SKM-1 treated with dmso at 0.1 percent for 144 hours (cell line): ENCODE measurements around the gene PKIB.

Experiments
- DNase-seq: peaks from one replicate; lab custom pipeline; 2025; ENCODE audit not compliant: unreplicated experiment; lab: John Stamatoyannopoulos, UW

Gene PKIB

DNA sequence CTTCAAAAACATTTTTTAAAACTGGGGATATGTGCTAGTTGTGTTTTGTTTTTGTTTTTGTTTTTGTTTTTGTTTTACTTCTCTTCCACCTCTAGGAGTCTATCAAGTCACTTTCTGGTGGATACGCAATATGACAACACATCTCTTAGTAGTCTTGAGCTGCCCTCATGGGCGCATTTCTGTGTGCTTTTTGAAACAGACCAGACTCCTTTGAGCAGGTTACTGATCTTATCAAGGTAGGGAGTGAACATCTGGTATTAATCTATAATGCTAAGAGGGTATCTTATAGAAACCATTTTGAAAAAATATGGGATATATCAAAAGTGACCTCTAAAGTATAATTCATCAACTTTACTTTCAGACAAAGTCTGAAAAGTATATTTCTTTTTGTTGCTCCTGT, 56.2 kb downstream of the PKIB start:
- DNase-seq: no peak

DNA sequence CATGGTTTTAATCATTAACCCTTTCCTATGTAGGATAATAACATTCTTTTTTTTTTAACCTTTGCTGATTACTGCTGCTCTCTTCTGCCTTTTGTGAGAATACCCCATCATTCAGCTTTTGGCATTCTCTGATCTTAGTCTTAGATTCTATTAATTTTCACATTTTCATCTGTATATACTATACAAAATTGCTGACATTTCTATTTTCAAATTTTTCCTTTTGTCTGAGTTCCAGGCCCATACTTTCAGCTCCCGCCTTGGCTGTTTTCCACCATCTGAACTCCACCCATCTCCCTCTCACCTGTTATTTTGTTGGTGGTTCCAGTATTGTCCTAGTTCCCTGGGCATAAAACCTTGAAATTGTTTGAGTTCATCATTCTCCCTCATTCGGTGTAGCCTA, 59.2 kb downstream of the PKIB start:
- DNase-seq: no peak

DNA sequence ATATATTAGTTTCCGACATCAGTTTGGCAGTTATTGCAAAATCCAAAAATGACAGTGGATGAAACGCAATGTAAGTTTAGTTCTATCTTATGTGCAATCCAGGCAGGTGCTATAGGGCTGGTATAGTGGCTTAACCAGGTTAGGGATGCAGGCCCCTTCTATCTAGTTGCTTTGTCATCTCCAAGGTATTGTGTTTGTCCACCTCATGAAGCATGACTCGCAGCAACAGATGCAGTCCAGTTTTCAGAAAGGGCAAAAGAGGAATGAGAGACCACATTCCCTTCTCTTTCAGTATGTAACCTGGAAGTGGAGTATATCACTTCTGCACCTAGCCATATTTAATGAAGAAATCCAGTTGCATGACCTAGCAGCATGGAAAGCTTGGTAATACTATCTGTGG, 59.7 kb downstream of the PKIB start:
- no peak for DNase-seq

DNA sequence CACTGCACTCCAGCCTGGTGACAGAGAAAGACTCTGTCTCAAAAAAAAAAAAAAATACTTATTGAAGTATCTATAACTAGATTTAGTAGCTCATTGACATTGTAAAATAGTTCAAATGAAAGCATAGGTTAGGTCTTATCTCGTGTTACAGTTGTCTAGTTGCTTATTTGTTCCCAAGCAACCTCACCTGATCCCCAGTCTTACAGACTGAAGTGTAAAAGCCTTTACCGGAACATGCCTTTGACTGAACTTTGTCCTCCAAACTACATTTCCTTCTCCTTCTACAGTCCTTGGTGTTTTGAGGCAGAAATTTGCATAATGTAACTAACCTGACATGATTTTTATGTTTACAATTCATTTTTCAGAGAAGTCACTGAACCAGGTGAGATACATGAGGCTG, 61.0 kb downstream of the PKIB start:
- no peak for DNase-seq

DNA sequence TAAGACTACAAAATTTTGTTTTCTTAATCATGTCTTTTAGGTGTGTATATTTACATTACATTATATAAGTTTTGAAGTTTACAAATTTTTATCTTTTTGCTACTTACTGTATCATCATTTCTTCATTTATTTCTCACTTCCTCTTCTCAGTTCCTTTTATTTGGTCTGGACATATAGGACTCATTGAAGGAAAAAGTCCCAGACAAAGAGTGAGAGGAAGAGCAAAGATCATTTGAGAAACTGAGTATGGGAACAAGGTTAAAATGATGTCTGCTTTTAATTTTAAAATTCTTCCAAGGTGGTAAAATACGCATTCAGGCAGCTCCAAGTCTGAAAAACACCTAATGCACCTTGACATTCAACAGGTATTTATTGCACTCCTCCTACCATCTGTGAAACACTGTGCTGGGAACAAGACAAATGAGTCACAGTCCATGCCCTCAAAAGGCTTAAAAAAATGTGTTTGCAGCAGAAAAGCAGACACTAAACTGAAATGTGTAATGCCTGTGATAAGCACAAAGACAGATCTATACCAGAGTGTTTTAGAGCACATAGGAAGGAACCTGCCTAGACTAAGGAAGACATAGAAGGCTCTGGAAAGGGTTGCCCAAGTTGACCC, 63.2 kb downstream of the PKIB start:
- peak; percentile 65 for DNase-seq

DNA sequence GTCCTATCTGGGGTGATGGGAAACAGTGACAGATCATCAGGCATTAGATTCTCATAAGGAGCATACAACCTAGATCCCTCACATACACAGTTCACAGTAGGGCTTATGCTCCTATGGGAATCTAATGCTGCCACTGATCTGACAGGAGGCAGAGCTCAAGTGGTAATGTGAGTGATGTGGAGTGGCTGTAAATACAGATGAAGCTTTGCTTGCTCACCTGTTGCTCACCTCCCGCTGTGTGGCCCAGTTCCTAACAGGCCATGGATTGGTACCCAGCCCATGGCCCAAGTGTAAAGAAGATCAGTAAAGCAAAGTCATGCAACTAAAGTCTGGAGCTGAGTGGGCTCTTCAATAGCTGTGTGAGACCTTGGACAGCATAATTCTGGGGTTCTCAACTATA, 65.9 kb downstream of the PKIB start:
- DNase-seq: no peak

DNA sequence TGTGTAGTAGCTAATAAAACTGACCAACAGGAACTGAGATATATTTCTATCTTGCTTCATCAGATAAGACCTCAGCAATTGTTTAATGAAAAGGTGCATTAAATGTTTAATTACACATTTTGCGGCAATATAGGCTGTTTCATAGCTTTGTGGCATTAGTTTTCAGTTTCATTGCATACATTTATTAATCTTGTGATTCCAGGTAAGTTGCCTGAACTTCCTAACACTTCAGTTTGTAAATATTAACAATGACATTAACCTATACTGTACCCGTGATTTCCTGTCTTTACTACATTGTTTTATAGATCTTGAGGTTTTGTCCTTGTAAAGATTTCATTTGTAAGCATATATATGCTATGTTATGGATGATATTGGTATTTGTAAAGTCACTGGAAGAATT, 66.5 kb downstream of the PKIB start:
- DNase-seq: no peak

DNA sequence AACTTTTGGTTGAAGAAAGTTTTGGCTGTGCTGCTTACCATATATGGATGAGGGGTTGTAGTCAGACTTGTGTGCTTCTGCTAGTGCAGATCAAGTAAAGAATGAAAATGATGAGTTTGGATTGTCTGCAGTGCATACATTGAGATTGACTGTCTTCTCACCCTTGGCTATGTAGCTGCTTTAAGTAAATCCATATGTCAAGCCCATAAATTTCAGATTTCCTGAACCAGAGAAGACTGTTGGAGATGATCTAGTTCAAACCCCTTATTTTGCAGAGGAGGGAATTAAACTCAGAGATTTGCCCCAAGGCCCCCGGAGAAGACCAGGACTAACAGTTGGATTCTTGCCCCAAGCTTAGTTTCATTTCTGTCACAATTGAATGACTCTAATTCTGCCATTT, 67.2 kb downstream of the PKIB start:
- DNase-seq: no peak

DNA sequence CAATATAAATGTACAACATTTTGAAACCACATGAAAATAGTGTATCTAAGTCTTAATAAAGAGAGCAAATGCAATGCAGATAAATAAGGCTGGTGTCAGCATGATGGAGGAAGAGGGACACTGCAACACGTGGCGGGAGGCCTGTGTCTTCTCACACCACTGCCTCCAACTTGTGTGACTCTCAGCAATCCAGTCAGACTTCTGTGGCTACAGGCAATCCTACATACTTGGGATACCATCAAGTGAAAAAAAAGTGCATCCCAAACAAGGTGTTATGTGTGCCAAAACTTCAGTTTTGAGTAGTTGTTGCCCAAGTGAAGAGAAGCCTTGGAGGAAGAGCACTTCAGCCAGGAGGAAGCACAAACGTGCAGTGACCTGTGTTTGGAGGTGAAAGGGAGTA, 68.6 kb downstream of the PKIB start:
- no peak for DNase-seq

DNA sequence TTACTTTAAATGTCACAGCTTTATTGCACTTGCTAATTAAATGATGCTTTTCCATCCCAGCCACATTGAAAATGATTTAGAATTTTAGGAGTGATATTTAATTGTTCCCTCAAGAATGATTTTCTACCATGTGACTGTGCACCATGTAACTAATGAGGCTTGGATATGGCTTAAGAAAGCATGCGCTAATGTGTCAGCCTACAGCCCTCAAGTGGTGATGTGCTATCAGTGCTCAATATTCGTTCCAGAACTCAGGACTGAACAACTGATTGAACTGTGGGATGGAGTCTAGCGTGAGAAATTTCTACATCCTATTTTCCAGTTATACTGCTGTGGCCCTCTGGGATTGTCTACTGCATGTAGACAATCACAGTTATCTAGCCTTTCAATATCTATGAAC, 71.5 kb downstream of the PKIB start:
- no peak for DNase-seq

DNA sequence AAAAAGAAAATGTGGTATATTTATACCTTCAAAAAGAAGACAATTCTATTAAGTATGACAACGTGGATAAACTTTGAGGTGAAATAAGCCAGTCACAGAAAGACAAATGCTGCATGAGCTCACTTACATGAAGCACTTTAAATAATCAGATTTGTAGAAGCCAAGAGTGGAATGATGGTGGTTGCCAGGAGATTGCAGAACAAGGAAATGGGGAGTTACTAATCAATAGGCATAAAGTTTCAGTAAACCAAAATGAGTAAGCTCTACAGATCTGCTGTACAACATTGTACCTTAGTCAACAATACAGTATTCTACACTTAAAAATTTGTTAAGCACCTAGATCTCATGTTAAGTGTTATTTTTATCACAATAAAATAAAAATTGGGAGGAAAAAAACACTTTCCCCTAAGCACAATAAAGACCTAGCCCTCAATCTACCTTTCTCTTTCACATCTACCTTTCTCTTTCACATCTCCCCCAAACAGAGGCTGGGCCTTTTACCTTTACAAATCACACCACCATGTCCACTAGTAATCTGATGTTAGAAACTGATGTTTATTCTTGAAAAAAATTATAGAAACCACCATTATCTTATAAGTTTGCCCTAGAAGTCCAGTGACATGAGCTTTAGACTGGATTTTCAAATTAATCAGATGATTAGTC, 73.9 kb downstream of the PKIB start:
- no peak for DNase-seq

DNA sequence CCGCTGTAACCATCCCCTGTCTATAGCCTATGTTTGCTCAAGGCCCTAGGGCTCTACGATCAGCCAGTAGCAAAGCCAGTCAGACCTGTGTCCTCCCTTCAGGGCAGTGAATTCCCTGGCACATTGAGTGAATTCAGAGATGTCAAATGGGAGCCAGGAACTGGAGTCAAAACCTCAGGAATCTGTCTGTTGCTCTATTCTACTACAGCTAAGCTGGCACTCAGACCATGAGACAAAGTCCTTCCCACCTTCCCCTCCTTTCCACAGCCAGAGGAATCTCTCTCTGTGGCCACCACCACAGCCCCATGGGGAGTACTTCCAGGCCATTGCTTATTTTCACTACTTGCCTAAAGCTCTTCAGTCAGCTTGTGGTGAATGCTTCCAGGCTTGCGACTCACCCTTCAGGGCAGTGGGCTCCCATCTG, 82.0 kb downstream of the PKIB start:
- DNase-seq: no peak

DNA sequence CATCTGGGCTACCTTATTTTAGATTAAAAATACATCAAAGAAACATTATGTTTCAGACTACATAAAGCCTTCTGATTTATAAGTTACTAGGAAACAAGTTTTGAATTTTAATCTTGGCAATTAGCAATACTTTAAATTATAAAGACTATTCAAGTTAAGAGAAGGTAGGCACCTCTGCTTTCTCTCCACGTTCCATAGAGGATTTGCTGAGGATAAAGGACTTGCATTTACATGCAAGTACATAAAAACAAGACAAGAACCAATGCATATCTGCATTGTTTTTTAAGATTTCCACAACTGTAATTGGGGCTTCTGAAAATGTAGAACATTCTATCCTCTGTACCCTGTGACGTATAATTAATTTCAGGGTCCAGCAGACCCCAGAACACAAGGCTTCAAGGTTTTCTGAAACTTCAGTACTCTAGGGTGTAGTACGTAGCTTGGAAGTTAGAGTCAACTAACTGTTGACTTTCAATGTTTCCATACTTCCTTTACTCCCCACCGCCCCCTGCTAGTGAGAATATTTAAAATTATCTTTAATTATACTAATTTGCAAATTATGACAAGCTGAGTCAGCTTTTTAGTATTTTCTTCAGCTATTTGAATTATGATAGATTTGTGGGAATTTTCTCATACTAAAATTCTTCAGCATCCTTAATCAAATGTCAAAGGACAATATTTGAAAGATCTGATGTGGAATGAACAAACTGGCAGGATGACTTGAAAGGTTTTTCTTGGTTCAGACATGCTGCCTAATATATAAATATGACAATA, 82.8 kb downstream of the PKIB start:
- DNase-seq: no peak

DNA sequence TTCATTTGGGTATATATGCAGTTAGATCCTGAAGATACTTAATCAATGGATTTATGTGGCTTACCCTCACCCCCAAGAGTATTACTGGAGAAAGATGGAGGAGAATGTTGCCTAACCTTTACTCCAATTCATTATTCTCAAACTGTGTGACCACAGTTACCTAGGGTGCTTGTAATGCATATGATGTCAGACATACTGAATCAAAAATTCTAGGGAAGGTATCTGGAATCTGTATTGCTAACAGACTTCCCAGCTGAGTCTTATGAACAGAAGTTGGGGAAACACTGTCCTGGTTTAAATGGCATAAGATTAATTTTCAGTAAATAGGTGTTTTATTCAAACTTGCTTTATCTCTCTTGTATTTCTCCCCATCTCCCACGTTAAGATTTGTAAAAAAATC, 83.9 kb downstream of the PKIB start:
- no peak for DNase-seq

DNA sequence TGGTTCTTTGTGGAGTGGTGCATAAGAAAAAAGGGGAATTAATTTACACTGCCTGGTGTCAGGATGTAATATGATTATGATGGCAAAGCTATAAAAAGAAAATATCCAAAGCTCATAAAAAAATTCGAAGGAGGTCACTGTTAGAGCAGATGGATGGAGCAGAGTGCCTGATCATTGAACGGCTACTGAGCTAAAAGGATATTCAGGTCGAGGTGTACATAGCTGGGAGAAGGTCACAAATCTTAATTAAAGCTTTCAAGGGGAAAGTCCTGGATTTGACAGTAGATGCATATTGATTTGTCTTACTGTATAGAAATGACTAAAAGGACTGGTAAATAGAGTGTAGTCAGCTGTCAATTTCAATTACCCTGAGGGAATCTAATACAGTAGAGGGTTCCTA, 84.4 kb downstream of the PKIB start:
- DNase-seq: no peak

DNA sequence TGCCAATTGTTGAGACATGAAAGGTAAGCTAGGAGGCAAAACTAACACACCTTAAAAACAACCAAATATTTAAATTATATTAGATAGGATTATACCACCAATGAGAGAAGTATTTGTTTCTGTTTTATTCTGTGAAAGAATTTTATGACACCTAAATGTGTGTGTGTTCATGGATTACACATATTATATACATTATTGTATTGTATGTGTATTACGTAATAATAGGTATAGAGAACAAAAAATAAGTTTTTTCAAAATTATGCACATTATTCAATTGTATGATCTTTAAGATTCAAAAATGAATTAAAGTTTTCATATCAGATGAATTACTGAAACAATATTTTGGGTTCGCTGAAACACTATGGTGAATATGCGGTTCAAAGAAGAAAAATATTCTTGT, 85.0 kb downstream of the PKIB start:
- no peak for DNase-seq

DNA sequence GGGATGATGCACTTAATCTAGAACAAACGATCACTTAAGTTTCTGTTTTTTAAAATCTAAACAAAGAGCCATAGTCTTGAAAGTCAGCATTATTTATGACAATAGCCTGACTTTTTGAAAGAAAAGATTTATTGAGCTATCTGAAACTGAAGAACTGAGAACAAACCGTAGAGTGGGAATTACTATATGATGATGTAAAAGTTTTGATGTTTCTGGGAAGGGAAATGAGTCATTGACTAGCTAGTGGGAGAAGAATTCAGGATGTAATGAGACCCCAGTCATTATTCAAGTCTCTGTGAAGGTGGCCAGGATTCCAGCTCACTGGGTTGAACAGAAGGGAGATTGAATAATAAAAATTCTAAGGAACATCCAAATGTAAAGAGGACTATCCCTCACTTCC, 85.9 kb downstream of the PKIB start:
- no peak for DNase-seq

DNA sequence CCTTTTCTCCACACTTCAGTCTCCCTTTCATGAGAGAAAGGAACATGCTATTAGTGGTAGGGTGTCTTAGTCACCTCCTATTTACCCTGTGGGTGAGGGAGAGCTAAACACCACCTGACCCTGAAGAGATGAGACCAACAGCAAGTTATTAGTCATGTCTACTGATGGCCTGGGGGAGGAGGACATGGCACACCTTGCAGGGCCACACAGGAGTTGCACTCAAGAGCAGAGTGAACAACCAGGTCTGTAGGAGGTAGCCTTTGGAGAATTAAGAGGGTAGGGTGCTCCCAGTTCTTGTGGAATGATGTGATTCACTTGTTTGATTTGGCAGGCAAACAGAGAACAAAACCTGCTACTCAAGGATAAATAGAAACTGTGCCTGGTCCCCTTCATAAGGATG, 86.6 kb downstream of the PKIB start:
- DNase-seq: no peak

DNA sequence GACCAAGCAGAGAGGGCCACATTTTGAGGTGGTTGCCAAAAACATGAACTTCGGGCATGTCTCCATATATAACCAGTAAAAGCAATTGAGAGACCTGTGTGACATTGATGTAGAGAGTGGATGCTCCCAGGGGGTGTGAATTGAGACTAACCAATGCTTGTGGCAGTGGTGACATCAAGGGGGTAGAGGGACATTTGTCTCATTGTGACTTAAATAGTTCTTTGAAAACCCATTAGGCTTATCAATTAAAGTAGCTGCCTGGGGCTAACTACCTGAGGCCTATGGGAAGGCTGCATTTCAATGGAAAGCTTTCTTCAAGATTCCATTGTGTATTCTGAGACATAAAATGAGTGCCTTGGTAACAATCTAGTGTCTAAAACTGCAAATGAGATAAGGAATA, 87.3 kb downstream of the PKIB start:
- DNase-seq: no peak

DNA sequence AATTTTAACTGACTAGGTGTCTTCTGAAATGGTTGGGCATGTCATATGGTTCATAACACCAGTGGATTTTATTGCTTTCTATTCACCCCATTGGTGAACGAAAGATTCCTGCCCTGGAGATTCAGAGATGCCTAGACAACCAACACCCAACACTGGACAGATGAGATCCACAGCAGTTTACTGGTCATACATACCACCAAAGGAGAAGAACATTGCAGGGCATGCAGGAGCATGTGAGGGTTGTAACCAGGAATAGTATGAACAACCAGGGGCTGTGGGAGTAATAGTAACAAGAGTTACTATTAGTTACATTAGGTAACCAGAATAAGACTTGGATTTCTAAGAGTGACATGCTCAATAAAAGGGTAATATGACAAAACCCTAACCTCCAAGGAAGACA, 91.5 kb downstream of the PKIB start:
- no peak for DNase-seq

DNA sequence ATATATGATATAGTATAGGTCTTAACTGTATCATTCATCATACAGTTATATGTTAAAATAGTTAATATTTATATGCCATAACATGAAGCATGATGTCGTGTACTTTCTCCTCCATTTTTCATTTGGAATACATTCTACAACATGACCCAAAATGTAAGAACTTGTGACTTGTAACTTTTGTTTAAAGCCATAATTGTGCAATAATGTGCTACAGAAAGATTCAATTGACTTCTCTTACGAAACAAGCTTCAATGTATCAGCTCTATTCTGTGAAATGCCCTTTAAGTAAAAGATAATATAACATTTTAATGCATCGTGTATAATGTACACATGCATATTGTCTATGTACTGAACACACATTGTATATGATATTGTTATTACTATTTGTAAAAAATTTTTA, 92.6 kb downstream of the PKIB start:
- peak; percentile 42 for DNase-seq

DNA sequence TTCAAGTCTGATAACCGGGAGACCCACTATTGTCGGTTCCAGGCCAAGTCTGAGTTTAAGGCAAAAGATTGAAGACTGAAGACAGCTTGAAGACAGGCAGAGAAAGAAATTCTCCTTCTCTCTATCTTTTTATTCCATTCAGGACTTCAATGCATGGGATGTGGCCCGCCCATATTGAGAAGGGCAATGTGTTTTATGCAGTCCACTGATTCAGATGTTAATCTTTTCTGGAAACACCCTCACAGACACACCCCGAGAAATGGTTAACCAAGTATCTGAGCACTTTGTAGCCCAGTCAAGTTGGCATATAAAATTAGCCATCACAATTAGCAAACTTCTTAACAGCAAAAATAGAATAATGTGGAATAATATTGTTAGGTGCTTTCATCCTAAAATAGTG, 93.9 kb downstream of the PKIB start:
- DNase-seq: no peak
